Stimulated activated CD8-positive, alpha-beta memory T cell treated with anti-CD3 and anti-CD28 coated beads, Interleukin-7, amount 100 ng/mL, for 24 hours (primary cell): ENCODE data around the gene NFATC2.

ENCODE experiments used
- DNase-seq: peaks from one replicate; pipeline ENCODE4 v3.0.0-alpha.2; 2020; ENCODE audit warnings: low read depth

NFATC2 gene

DNA sequence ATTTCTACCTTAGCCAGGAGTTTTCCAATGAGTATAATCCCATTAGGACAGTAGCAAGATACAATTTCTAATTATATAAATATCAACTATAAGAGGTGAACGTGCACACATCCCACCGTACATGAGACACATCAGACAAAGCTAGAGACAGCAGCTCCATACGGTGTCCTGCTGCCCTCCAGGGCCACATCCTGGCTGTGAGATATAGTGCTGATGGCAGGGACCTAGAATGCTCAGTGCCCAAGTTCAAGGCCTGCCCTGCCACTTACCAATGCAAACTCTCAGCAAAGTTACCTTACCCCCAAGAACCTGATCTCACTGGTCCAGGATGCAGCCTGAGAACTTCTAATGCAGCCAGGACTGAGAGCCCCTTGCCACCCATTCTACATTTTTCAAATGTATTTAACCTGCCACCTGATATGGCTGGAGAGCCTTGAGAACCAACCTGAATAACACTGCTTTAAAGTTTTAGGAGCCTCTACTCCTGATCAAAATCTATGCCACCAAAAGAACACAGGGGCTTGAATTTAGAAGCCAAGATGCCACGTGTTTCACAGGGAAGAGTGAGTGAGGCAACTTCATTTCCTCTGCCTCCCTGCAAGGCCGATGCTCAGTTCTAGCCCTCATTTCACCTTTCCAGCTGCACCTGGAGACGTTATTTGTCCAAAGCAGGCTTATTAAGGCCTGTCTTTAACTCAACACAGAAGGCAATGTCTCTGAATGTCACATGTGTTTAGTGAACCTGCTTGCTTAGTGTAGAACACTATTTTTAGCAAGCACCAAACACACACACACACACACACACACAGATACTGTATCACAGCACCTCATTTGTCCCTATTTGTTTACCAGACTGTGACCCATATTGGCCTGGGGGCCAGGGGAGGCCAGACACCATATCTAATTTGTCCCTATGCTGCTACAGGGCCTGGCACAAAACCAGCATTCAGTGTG is 6.1 kb downstream of the NFATC2 start:
- DNase-seq = no peak

DNA sequence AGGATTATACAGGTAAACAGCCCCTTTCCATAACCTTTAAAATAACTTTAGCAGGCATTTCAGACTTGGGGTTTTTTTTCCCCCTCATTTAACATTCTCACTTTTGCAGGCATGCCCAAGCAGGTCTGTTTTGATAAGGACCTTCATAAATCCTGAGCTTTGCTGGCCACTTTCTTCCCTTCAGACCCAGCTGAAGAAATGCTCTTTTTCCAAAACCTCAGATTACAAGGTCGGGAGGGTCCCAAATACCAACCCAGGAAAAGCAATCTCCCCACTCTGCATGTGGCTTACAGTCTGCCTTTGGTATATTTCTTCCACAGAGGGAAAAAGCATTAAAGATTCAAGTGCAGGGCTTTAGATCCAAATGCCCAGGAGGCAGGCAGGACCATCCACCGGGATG is 6.8 kb downstream of the NFATC2 start:
- DNase-seq = no peak

DNA sequence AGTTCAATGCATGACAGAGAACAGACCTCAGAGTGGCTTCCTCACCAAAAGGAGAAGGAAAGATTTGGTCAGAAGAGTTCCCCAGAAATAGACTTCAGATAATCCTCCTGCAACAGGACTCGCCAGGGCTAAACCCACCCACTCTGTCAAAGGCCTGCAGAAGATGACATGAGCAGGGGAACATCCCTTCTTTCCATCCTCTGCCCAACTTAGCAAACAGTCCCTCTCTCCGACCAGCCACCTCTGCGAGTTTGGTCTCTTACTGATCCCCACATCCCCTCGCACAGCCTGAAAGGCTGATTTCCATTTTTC is 7.5 kb downstream of the NFATC2 start:
- no peak for DNase-seq

DNA sequence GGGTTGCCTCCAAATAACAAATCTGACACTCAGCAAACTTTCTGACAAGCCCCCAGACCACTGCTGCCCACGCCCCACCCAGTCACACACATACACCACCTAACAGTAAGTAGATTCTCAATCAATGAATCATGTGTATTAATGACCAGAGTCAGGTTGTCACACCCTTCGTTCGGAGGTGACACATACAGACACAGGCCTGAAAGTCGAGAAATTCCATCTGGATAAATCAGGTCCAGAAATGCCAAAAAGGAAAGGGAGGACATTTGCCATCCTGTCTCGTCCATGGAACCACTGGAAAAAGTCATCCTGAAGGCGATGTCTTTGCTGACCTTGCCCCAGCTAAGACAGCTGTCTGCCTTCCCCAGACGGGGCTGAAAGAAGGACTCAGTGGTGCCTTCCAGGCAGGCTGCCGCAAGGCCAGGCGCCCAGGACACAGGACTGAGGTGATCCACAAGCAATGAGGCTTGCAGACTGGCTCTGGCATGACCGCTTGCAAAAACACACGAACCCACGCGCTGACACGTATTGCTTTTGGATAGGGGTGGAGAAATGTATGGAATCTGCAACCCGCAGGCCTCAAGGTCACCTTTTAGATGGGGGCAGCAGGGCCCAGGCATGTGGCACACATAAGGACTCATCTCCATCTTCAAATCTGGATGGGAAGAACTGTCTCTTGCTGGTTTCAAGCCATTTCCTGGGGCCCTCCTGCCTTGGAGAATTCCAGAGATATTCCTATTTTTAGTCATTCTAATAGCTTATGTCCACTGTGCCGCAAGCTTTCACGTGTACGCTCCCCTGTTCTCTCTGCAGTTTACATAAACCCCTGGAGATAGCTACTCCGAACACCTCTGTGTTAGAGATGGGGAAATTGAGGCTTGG is 9.0 kb downstream of the NFATC2 start:
- DNase-seq = no peak

DNA sequence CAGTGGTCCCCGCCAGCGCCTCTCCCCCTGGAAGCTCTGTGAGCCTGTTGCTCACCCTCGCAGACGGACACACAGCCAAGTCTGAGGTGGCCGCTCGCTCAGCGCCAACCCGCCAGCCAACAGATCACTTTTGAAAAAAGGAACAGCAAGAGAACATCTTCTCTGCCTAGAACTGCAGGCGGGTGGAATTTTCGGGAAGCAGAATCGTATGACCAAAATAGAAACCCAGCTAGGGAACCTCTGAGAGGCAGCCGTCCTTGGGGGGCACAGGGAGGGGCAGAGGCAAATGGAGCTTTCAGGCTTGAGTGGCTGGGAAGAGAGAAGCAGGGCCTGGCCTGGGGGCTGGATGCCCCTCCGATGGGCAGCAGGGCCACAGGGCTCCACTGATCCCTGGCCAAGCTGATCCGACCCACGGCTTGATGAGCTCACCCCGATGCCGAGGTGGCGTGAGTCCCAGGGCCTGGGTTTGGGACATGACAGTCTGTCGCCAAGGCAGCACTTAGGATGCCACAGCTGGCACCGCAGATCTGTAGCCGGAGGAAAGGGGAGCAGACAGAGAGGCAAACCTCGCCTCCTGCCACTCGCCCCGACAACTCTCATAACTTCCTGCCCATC is 9.8 kb downstream of the NFATC2 start:
- DNase-seq = no peak

DNA sequence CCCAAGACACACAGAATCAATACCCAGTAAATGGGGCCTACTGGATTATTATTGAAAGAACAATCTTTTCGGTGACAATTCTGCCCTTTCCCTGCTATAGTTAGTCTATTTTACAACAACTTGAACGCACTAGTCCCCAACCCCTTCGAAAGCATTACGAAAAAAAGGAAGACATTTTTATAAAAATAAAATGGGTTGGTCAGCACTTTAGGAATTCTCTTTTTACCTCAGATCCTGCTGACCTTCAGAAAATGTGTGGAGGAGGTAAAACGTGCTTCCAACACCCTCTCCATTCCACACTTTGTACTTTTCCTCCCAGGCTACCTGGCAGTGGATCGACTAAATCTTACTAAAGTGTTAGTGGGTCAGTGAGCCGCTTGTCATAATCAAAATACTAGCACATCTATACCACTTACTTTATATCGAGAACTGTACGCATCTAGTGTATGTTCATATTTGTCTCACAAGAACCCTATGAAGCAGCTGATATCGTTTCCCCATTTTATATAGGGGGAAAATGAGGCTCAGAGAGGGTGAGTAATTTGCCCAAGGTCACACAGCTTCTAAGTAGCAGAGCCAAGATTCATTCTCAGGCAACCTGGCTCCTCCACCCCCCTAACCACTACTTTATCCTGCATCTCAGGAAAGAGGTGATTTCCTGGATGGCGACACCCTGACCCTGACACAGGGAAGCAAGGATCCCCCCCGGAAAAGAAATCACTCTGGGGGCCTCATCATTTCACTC is 10.6 kb downstream of the NFATC2 start:
- no peak for DNase-seq

DNA sequence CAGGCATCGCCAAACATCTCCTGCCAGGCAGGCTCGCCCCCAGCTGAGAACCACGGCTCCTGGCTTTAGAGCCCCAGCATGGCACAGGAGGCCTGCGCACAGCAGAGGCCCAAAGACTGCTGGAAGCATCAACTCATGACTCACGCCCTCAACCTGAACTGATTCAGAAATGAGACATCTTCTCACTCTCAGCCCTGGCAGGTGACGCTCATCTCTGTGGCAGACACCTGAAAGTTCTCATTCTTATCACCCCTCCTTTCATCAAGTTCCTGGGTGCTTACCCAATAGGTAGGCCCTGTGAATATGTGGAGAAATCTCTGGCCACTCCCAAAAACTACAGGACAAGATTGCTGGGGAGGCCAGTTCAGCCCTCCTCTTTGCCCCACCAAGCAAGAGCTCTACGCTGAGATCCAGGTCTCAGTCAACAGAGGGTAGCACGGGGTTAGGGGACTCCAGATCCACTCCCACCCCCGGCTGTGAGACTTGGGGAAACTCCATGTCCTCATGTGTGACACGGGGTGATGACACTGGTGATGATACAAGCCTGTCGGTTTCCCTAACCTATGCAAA is 11.3 kb downstream of the NFATC2 start:
- DNase-seq = peak; percentile 59

DNA sequence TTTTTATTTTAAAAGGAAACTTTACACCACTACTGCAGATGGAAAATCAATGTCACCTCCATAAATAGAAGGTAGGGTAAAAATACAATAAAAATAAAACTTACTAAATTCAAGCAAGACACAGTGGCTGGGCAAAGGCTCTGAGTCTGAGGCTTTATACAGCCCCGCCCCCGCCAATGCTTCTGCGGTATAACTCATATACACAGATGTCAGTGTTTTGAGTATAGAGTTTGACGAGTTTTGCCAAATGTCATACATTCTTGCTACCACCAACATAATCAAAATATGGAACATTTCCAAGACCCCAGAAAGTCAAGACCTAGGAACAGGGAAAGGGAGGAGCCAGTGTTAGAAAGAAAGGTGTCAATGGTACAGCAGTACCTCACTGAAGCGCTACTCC is 12.8 kb downstream of the NFATC2 start:
- DNase-seq = peak; percentile 62

DNA sequence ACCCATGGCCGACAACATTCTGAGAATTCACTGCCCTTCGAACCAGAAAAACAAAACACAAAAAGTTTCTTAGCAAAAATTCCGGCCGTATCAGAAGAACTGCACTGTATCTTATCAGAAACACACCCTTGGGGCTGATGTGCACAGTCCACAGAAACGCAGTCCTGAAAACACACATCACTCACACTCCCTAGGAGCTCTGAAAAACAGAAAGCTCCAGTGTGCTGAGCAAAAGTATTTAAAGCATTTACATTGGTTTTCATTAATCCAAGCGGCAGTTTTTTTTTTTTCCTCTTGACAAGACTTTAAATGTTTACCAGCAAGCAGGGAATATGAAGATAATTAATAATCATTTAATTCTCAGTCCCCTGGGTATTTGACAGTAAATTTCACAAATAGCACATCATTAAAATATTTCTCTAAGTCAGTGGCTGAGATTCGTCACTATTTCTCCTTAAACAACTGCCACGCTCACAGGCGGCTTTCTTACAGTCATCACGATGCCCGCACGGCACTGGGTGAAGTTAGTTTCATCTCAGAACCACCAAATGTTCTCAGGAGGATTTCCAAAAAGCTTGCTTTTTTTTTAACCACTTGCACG is 13.3 kb downstream of the NFATC2 start:
- peak; percentile 38 for DNase-seq

DNA sequence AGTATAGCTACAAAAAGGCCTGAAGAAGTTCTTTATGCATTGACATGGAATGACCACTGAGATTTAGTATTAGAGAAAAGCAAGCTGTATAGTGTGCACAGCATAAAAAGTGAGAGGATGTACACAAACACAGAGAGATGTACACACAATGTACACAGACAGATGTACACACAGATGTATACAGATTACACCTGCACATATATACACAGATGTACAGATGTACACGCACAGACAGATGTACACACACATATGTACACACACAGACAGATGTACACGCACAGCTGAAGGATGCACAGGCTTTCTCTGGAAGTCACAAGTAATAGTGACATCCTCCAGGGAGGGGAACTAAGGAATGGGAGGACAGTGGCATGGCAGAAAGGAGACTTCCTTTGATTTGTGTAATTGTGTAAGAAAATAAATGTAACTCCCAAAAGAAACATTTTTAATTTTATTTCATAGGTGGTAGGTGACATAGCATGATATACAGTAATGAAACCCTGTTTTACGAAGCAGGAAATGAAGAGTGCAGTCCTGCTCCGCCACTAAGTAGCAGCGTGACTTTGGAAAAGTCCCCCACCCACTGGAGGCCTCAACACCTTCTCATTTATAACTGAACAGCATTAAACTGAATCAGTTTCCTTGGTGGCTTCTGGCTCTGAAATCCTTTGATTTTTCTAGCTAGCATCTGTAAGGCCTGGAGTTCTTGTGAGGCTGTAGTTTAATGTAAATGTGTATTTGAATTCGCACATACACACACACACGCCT is 14.1 kb downstream of the NFATC2 start:
- DNase-seq = peak; percentile 28

DNA sequence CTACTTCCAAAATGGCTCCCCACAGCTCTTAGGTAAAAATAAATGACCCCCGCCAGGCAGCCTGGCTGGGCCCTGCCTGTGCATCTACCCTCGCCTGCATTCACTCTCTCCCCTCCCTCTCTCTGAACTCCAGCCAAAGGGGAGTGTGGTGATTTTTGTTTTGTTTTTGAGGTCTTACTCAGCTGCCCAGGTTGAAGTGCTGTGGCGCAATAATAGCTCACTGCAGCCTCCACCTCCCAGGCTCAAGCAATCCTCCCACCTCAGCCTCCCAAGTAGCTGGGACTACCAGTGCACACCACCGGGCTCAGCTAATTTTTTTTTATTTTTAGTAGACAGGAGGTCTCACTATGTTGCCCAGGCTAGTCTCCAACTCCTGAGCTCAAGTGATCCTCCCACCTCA is 15.8 kb downstream of the NFATC2 start:
- no peak for DNase-seq

DNA sequence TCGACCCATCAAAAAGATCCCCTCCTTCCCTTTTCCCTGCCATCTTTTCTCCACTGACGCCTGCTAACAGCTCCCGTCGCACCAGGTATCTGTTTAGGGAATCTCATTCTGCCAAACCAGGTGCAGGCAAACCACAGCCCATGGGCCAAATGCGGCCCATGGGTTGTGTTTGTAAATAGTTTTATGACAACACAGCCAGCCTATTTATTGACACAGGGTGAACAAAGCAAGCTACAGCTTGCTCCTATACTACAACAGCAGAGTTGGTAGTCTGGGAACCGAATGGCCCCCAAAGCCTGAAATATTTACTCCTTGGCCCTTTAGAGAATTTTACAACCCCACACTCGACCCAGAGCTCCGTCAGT is 16.4 kb downstream of the NFATC2 start:
- no peak for DNase-seq

DNA sequence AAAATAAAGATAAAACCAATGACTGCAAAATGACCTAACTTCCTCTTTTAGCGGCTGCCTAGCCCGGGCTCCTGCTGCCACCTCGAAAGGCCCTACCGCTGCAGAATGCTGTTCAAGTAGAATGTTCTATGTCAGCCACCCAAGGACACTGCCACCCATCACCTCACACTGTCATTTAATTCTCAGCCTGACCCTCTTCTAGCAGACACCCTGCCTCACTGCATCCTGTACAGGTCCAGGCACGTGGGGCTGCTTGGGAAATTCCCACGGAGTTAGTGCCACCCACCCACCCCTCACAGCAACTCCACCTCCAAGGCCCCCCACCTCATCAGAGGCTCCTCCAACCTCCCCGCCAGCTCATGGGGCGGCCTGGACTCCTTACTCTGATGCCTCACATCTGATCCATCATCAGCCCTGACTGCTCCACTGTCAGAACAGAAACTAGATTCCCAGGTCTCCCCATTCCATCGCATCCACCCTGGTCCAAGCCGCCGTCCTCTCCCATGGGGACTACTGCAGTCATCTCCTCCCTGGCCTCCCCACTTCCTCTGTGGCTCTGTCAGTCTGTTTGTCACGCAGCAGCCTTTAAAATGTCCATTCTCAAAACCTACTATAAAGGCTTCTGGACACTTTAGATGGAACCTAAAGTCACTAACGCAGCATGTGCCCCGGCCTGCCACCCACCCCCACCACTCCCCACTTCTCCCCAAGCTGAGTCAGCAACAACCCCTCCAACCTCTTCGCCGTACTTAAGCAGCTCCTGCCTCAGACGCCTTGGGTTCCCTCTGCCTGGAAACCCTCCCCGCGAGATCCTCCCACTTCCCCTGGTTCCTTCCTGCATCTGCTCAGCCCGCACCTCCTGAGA is 17.0 kb downstream of the NFATC2 start:
- peak; percentile 28 for DNase-seq

DNA sequence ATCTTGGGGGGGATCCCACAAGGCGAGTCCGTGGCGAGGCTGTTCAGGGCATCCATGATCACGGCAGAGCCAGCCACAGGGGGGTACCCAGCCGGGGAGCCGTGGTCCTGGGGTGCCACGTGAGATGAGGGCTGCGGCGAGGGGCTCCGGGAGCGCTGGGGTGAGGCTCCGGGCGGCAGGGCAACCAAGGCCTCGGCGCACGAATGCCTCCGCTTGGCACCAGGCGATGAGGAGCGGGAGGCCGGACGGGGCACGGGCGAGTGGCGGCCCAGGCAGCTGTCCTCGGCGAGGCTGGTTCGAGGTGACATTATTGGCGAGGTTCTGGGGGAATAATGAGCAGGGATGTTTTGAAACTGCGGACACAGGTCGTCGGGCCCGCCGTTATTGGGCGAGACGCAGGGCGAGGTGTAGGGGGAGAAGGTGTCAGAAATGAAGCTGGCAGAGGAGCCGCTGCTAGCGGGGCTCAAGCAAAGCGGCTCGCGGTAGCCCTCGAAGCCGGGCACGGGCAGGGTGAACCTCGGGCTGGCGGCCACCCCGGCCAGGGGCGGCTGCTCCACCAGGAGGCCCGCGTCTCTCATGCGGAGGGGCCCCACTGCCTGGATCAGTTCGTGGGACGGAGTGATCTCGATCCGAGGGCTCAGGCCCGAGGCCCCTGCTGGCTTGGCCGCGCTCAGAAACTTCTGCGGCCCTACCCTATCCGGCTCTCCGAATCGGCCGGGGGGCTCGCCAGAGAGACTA is 19.1 kb downstream of the NFATC2 start:
- no peak for DNase-seq

DNA sequence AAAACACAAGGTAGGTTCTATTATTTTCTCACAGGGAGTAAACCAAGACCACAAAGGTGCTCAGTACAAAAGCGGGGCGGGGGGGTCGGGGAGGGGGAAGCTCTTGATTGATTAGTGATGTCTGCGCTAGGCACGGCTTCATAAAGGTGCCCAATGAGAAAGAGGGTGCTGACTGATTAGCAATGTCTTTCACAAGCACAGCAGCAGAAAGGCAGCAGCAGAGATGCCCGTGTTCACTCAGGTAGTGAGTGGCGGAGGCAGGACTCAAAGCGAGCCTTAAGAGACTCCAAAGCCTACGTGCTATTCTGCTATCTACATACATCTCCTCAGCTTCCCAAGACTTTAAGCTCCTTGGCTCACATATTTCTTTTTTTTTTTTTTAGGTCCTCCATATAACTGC is 20.3 kb downstream of the NFATC2 start:
- no peak for DNase-seq

DNA sequence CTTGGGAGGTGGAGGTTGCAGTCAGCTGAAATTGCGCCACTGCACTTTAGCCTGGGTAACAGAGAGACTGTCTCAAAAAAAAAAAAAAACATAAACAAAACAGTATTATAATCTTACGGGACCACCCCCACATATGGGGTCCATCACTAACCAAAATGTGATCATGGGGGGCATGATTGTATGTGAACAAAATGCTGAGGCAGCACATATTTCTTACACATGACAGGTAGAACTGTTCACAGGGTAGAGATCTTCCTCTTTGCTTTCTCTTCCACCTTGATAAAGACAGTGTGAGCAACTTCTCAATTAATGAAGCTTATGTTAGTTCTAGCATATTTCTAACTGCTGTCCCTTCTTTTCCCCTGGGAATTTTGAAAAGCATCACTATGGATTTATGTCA is 24.7 kb downstream of the NFATC2 start:
- no peak for DNase-seq

DNA sequence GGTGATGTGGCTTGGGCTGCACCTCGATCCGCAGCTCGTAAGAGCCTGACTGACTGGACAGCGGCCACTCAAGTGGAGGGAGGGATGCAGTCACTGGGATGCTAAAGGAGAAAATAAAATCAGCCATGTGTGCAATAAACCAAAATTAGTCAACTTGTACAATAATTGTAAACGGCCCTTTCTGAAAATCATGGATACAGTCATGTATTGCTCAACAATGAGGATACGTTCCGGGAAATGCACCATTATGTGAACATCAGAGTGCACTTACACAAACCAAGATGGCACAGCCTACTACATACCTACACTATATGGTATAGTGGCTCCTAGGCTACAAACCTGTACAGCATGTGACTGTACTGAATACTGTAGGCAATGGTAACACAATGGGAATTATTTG is 25.7 kb downstream of the NFATC2 start:
- no peak for DNase-seq

DNA sequence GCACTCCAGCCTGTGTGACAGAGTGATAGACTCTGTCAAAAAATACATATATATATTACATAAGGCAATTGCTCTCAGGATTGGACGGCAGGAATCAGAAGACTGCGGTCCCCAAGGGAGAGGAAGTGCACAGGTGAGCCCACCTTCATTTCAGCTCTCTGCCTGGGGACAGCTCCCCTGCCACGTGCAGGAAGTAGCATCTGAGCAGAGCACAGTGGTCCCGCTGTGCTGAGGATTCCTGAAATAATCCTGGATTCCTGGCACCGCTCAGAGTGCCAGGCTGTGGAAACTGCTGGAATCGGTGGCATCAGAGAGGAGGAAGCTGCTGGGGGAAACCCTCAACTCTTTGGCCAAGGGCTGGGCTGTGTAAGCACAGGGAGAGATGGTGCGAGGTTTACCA is 27.7 kb downstream of the NFATC2 start:
- no peak for DNase-seq

DNA sequence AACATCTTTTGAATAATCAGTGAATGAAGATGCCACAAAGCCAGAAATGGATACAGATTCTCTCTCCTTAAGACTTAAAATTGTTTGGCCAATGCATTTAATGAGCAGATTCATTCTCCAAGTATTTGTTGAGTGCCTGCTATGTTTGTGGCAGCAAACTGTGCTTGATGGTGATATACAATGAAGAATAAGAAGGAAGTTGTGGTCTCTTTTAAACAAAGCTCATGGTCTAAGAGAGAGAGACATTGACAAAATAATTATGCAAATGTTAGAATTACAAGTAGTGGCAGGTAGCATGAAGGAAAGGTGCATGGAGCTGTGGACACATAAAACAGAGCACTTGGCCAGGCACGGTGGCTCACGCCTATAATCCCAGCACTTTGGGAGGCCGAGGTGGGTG is 28.3 kb downstream of the NFATC2 start:
- DNase-seq = no peak
